ENCODE results near the gene FAM98A.

FAM98A gene

GRCh38 chr2:33599175-33599942 lies at the start of gene FAM98A:
TSS of gene FAM98A (minus strand) at chr2:33599299. CDS start at chr2:33599221, 78 bp downstream.
- peak; percentile 96 for DNase-seq

GRCh38 chr2:33645861-33646260 lies 46.8 kb upstream of the FAM98A start:
- DNase-seq, result no peak

GRCh38 chr2:33644215-33644614 lies 45.1 kb upstream of the FAM98A start:
- DNase-seq, result no peak

- no peak for DNase-seq
These were observed 36.9 kb upstream of the FAM98A start for GRCh38 chr2:33636001-33636400.

- DNase-seq, result no peak
These were observed 35.3 kb upstream of the FAM98A start for GRCh38 chr2:33634261-33634910.

GRCh38 chr2:33633315-33633714 lies 34.2 kb upstream of the FAM98A start:
- DNase-seq, result no peak

GRCh38 chr2:33632831-33633230 lies 33.7 kb upstream of the FAM98A start:
- DNase-seq, result no peak

- DNase-seq, result no peak
These were observed 29.1 kb upstream of the FAM98A start for GRCh38 chr2:33628031-33628827.

- DNase-seq, result no peak
These were observed 19.9 kb upstream of the FAM98A start for GRCh38 chr2:33619028-33619427.

- no peak for DNase-seq
These were observed 18.9 kb upstream of the FAM98A start for GRCh38 chr2:33617989-33618388.

GRCh38 chr2:33617401-33617800 lies 18.3 kb upstream of the FAM98A start:
- no peak for DNase-seq

GRCh38 chr2:33616873-33617272 lies 17.8 kb upstream of the FAM98A start:
- DNase-seq, result no peak

GRCh38 chr2:33614190-33614589 lies 15.1 kb upstream of the FAM98A start:
- no peak for DNase-seq

- DNase-seq, result no peak
These were observed 8.8 kb upstream of the FAM98A start for GRCh38 chr2:33607905-33608304.

GRCh38 chr2:33607251-33607721 lies 8.2 kb upstream of the FAM98A start:
- DNase-seq, result no peak

GRCh38 chr2:33606622-33607021 lies 7.5 kb upstream of the FAM98A start:
- DNase-seq, result no peak

- DNase-seq, result no peak
These were observed 7.0 kb upstream of the FAM98A start for GRCh38 chr2:33606100-33606499.

- no peak for DNase-seq
These were observed 6.0 kb upstream of the FAM98A start for GRCh38 chr2:33605056-33605455.

- DNase-seq, result no peak
These were observed 4.3 kb upstream of the FAM98A start for GRCh38 chr2:33603416-33603815.

- DNase-seq, result no peak
These were observed 3.2 kb upstream of the FAM98A start for GRCh38 chr2:33602201-33602830.

- no peak for DNase-seq
These were observed 769 bp upstream of the FAM98A start for GRCh38 chr2:33599943-33600192.

GRCh38 chr2:33598561-33599174 lies 431 bp downstream of the FAM98A start:
- no peak for DNase-seq

GRCh38 chr2:33597026-33597425 lies 2.1 kb downstream of the FAM98A start:
- DNase-seq, result no peak

All from GF-D8 (cell line).